ENCODE results near the gene CLASP1. TPM values are rescaled to one million over a fixed set of nuclear protein-coding genes. Genes with fewer than 3 reads are reported as not detected.

The CLASP1 gene
- total RNA-seq, 1 experiment from 2014 or later = 49.2 TPM

DNA sequence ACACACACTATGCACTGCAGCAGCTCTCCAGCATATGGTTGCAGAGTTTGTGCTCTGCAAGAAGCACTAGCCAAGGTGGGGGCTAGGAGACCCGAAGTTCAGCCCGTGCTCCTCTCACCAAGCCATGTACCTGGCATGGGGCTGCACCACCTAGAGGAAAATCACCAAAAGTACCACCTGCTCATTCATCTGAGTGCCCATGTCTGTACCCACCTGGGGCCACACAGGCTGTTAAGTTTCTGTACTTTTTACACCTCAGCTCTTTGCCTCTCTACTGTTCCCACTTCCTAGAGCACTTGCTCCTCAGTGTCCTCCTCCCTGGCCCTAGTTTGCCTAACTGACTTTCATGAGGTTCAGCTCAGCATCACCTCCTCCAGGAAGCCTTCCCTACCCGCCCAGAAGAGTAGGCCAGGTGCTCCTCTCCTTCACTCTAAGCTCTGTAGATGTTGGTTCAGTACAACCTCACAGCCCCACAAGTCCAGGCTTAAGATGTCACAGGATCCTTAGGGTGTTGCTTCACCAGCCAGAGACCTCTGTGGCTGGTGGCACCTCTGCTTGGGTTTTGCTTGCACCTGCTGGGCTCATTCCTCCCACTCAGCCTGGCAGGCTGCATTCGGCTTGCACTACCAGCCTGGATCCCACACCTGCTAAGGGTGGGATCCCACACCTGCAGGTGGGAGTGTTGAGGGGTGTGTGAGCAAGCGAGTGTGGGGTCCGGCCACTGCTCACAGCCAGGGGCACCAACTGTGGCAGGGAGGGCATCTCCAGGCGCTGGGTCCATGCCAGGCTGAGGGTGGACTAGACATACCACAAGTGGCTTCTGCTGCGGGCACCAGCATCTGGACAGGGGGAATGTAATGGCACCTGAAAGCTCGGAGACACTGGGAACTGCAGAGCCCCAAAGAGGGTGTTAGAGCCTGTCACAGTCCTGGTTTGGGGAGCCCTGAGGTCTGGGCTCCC is 354.1 kb downstream of the CLASP1 start:
- no peak for DNase-seq (ENCODE audit: low read depth, low spot score)
- Histone ChIP-seq H3K27me3 (ENCODE audit: control insufficient read depth, insufficient read depth, low read length) (no peaks in the 10 kb centered on the region), H3K27ac (ENCODE audit: low read length) (no peak overlapping the region), H3K9me3 (ENCODE audit: control insufficient read depth, insufficient read depth, low read depth, low read length) (no peaks in the 10 kb centered on the region), H3K4me1 (ENCODE audit: control insufficient read depth, insufficient read depth, low read length) (no peaks in the 10 kb centered on the region), H3K4me3 (ENCODE audit: low read depth in 2 of 2, low read length in 2 of 2) (no peak overlapping the region), H3K36me3 (ENCODE audit: control insufficient read depth, insufficient read depth, low read length) (no peaks in the 10 kb centered on the region)
- in situ Hi-C loops (cut with HindIII; ENCODE audit: low pct_unique_long_range_greater_than_20kb, low sequenced_read_pairs) = no loop called here
- TF ChIP-seq, protein P1, sequence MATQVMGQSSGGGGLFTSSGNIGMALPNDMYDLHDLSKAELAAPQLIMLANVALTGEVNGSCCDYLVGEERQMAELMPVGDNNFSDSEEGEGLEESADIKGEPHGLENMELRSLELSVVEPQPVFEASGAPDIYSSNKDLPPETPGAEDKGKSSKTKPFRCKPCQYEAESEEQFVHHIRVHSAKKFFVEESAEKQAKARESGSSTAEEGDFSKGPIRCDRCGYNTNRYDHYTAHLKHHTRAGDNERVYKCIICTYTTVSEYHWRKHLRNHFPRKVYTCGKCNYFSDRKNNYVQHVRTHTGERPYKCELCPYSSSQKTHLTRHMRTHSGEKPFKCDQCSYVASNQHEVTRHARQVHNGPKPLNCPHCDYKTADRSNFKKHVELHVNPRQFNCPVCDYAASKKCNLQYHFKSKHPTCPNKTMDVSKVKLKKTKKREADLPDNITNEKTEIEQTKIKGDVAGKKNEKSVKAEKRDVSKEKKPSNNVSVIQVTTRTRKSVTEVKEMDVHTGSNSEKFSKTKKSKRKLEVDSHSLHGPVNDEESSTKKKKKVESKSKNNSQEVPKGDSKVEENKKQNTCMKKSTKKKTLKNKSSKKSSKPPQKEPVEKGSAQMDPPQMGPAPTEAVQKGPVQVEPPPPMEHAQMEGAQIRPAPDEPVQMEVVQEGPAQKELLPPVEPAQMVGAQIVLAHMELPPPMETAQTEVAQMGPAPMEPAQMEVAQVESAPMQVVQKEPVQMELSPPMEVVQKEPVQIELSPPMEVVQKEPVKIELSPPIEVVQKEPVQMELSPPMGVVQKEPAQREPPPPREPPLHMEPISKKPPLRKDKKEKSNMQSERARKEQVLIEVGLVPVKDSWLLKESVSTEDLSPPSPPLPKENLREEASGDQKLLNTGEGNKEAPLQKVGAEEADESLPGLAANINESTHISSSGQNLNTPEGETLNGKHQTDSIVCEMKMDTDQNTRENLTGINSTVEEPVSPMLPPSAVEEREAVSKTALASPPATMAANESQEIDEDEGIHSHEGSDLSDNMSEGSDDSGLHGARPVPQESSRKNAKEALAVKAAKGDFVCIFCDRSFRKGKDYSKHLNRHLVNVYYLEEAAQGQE (IDR thresholded peaks at IDR 0.05; ENCODE audit: insufficient read depth in 1 of 2, low read depth in 2 of 2, low read length in 1 of 2) = no peak
- TF ChIP-seq SIN3A (IDR thresholded peaks at IDR 0.05; ENCODE audit: borderline replicate concordance, insufficient read depth, low read depth, low read length) = no peak
- no peak for TF ChIP-seq POLR2AphosphoS5 (IDR thresholded peaks at IDR 0.05; ENCODE audit: low read depth, low read length)
- TF ChIP-seq, protein P2, sequence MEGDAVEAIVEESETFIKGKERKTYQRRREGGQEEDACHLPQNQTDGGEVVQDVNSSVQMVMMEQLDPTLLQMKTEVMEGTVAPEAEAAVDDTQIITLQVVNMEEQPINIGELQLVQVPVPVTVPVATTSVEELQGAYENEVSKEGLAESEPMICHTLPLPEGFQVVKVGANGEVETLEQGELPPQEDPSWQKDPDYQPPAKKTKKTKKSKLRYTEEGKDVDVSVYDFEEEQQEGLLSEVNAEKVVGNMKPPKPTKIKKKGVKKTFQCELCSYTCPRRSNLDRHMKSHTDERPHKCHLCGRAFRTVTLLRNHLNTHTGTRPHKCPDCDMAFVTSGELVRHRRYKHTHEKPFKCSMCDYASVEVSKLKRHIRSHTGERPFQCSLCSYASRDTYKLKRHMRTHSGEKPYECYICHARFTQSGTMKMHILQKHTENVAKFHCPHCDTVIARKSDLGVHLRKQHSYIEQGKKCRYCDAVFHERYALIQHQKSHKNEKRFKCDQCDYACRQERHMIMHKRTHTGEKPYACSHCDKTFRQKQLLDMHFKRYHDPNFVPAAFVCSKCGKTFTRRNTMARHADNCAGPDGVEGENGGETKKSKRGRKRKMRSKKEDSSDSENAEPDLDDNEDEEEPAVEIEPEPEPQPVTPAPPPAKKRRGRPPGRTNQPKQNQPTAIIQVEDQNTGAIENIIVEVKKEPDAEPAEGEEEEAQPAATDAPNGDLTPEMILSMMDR (IDR thresholded peaks at IDR 0.05) = no peak
- no peak for TF ChIP-seq TCF7L2 (IDR thresholded peaks at IDR 0.05; ENCODE audit: low read depth, low read length)
- ATAC-seq = no peak
- POLR2A ChIA-PET = no interaction called here
- intact Hi-C loops (cut with micrococcal nuclease; ENCODE audit: unreplicated experiment) = no loop called here
- no TSS peak for BruUV-seq (replicated peaks)
- CTCF ChIA-PET = no interaction called here

DNA sequence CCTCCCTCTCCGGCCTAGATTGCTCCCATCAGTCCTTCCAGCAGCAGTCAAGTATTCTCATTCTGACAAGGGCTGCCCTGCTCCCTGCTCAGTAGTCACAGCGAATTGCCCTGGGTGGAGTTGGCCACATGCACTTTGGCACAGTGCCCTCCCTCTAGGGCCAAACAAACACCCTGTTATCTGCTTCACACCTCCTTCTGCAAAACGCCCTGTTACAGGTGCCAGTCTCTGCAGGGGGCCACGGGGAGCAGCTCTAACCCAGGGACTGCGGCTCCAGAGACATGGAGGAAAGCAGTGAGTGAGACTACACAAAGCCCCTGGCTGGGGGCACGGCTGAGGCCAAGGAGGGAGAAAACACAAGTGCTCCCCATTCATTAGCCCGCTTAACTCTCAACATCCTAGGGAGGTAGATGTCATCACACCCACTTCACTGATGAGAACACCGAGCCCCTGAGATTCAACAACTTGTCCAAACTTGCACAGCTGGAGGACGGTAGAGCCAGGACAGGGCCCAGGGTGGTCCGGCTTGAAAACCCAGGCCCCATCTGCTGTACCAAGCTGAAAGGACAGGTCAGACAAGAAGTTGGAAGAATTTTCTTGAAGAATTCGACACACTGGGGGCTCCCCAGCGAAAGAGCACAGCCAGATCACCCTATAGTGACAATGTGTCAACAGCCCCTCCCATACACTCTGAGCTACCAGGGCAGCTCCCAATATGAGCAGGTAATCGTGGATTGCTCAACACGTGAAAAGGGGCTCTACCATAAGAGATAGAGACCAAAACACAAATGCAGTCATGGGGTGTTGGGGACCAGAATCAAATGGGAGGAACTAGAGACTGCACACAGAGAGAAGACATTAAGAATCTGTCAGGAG is 355.6 kb downstream of the CLASP1 start:
- DNase-seq (ENCODE audit: low read depth, low spot score) = no peak
- ChIA-PET POLR2A (interaction anchor here (0.6 kb wide), 1 partner anchor 218 kb away, joined by 12 read pairs; no protein-coding TSS in a partner anchor), CTCF (no interaction called here)
- Histone ChIP-seq H3K9me3 (ENCODE audit: control insufficient read depth, insufficient read depth, low read depth, low read length) (no peaks in the 10 kb centered on the region), H3K27ac (ENCODE audit: low read length) (no peak overlapping the region), H3K4me1 (ENCODE audit: control insufficient read depth, insufficient read depth, low read length) (no peaks in the 10 kb centered on the region), H3K36me3 (ENCODE audit: control insufficient read depth, insufficient read depth, low read length) (no peaks in the 10 kb centered on the region), H3K4me3 (ENCODE audit: low read depth in 2 of 2, low read length in 2 of 2) (no peak overlapping the region), H3K27me3 (ENCODE audit: control insufficient read depth, insufficient read depth, low read length) (no peaks in the 10 kb centered on the region)
- TF ChIP-seq TCF7L2 (IDR thresholded peaks at IDR 0.05; ENCODE audit: low read depth, low read length) = no peak
- TF ChIP-seq, protein P2 (IDR thresholded peaks at IDR 0.05) = no peak
- TF ChIP-seq, protein P1 (IDR thresholded peaks at IDR 0.05; ENCODE audit: insufficient read depth in 1 of 2, low read depth in 2 of 2, low read length in 1 of 2) = no peak
- no peak for TF ChIP-seq SIN3A (IDR thresholded peaks at IDR 0.05; ENCODE audit: borderline replicate concordance, insufficient read depth, low read depth, low read length)
- no peak for TF ChIP-seq POLR2AphosphoS5 (IDR thresholded peaks at IDR 0.05; ENCODE audit: low read depth, low read length)
- BruUV-seq (replicated peaks) = no TSS peak
- ATAC-seq = no peak
- in situ Hi-C loops (cut with HindIII; ENCODE audit: low pct_unique_long_range_greater_than_20kb, low sequenced_read_pairs) = no loop called here
- intact Hi-C loops (cut with micrococcal nuclease; ENCODE audit: unreplicated experiment) = no loop called here
